HG03520 (cell line): ENCODE measurements around the gene ABTB2.

Experiments used
- ATAC-seq: cut with Tn5 transposase; IDR thresholded peaks from one replicate; pipeline ENCODE4 v1.9.1; 2021; ENCODE audit warnings: mild to moderate bottlenecking, moderate library complexity; ENCODE audit not compliant: unreplicated experiment

Gene ABTB2

GRCh38 chr11:34176751-34177209 is 181.0 kb downstream of the ABTB2 start:
- ATAC-seq, result no peak

DNA sequence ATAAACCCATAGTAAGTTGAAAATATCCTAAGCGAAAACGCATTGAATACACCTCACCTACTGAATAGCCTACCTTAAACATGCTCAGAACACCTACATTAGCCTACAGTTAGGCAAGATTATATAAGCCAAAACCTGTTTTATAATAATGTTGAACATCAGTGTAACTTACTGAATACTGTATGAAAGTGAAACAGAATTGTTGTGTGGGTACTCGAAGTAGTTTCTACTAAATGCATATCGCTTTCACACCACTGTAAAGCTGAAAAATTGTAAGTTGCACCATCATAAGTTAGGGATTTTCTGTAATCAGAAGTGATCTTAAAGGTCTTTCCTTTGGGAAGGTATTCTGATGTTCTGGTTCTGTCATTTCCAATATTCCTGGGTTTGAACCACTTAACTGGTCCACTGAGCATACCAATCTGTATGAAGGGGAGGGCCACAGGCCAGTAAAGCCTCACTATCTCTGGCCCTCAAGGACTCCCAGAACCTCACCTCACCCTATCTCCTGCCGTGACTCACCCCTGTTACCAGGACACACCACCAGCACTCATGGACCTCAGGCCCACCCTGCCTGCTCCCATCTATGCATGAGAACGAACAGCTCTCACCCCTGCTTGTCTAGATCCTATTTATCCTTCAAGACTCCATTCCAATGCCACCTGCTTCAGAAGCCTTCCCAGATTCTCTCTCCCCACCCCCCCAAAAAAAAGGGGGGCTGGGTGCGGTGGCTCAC is 182.4 kb downstream of the ABTB2 start:
- ATAC-seq, result no peak

- ATAC-seq, result peak; percentile 88
These were observed 183.3 kb downstream of the ABTB2 start for GRCh38 chr11:34174412-34175041.

- no peak for ATAC-seq
These were observed 184.8 kb downstream of the ABTB2 start for GRCh38 chr11:34173050-34173449.

DNA sequence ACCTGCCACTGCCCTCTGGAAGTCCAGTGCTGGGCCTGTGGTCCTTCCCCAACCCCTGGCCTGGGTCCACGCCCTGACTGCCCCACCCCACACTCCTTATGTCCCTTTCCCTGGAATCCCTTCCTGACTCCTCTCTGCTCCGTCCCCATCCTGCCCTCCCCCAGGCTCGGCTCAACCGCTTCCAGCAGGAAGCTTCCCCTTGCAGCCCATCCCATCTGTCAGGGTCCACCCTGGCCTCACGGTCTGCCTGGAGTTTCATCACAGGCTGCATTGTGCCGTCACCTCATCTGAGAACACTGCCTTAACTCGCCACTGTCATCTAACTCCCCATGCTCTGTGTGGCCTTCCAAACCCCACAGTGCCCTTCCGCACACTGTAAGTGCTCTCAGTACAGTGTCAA is 188.1 kb downstream of the ABTB2 start:
- no peak for ATAC-seq

- no peak for ATAC-seq
These were observed 189.0 kb downstream of the ABTB2 start for GRCh38 chr11:34168642-34169420.

DNA sequence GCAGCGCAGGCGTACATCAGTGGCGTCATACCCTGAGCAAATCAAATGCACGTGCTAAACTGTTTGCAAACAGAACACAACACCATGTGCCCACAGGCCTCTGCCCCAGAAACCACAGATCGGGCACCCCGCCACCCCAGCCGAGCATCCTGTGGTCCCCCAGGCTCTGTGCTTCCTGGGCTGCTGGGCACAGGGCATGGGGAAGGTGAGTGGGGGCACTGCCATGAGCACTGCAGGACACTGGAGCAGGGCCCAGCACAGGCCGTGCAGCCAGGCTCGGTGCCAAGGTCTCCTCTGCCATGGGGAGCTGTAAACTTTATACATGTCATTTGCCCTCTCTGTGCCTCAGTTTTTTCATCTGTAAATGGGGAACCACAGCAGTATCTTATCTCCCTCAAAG is 189.8 kb downstream of the ABTB2 start:
- ATAC-seq, result no peak

DNA sequence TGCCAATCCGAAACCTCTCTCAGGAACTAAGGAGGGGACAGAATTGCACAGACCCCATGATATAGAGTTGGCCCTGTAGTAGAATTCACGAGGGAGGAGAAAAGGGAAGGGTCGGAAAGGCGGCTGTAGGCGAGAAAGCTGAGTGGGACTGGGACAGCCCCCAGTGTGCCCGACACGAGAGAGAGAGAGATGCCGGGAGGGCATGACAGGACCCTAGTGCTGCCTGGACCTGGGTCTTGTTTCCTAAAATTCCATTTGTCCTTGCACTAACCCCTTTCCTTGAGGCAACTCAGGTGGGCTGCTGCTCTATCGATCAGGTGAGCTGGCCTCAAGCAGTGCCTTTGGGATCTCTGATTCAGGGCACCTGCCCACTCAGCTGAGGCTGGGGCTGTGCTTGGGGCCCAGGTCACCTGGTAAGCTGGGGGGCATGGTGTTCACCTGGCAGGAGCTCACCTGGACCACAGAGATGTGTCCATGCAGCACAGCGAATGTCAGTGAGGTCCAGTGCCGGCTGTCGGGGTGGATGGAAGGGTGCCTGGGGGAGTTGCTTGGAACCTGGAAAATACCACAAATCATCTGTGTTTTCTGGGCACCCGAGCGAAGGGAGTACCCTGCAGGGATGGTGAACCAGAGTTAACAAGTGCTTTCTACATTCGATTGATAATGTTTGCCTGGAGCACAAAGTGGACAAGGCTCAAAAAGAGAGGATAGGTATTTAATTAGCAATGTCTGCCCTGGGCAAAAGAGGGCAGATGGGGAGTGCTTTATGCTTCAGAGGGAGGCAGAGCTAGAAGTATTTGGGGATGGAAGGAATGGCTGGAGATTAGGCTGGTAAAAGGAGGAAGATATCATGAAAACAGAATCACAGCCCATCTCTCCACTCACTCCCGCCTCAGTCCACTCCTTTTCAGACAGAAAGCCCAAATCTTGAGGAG is 190.7 kb downstream of the ABTB2 start:
- no peak for ATAC-seq

GRCh38 chr11:34165786-34166555 is 191.8 kb downstream of the ABTB2 start:
- no peak for ATAC-seq

- ATAC-seq, result no peak
These were observed 192.7 kb downstream of the ABTB2 start for GRCh38 chr11:34165121-34165520.

- no peak for ATAC-seq
These were observed 195.0 kb downstream of the ABTB2 start for GRCh38 chr11:34162856-34163255.

DNA sequence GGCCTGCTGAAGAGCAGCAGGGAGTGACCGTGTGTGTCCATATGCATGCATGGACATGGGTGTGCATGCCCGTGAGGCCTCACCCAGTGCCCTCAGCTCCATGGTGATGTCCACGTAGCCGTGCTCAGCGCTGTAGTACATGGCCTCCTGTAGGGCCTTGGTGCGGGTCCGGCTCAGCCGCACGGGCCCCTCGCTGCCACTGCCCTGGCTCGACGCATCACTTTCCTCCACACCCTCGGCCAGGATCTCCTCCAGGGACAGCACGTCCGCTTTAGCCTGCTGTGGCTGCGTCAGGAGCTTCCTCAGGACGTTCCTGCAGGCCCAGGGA is 195.4 kb downstream of the ABTB2 start:
- ATAC-seq, result no peak

- no peak for ATAC-seq
These were observed 195.9 kb downstream of the ABTB2 start for GRCh38 chr11:34161812-34162492.

- ATAC-seq, result no peak
These were observed 196.4 kb downstream of the ABTB2 start for GRCh38 chr11:34161361-34161760.

- ATAC-seq, result no peak
These were observed 197.0 kb downstream of the ABTB2 start for GRCh38 chr11:34160791-34161190.

DNA sequence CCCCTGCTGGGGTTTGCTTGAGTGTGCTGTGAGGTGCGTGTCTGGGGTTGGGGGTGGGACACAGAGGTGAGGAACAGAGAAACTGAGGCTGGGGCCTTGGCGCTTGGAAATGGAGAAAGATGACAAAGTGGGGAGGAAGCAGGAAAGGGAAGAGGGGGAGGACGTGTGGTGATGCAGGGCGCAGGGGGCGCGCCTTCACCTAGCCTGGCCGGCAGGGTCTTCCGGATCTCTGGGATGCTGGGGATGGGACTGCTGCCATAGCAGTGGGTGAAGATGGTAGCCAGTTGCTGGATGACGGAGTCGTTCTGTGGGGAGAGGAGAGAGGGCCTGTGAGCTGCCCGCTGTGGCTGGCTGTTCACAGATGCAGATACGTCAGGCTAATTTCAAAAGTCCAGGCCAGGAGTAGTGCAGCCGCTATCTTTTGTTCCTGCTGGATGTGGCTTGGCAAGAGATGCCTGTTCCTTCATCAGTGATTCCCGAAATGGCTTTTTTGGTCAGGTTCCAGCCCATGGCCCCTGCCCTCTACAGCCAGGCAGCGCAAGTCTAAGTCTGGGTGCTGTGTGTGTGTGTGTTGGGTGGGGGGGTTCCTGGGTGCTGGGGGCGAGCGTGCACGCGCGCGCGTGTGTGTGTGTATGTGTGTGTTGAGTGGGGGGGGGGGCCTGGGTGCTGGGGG is 197.6 kb downstream of the ABTB2 start:
- no peak for ATAC-seq

- no peak for ATAC-seq
These were observed 199.1 kb downstream of the ABTB2 start for GRCh38 chr11:34158661-34159060.

DNA sequence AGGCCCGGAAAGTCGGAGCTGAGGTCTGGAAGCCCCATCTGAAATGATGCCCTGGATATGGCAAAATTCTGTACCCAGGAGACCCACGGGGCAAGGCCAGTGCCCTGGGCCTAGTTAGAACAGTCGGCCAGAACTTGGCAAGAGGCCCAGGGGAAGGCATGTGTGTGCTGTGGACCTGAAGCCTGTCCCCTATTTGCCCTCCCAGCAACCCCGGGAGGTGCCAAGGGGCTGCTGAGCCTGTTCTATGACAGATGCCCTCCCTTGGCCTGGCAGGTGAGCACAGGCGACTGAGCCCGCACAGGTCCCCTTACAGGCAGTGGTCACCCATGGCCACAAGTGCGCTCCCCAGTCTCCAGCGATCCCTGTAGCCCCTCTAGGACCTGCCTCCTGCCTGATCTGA is 200.6 kb downstream of the ABTB2 start:
- ATAC-seq, result no peak

DNA sequence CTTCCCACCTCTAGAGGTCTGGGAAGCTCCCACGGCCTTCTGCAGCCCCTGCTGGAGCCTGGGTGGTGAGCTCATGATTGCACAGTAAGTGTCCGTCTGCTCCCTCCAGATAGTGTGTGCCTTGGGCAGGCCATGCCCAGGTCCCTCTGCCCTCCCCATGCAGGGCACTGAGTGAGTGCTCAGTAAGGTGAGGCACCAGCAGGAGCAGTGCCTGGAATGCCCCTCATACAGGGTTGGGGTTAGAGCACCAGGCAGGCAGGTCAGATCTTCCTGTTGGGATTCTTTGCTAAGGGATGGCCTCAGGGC is 202.1 kb downstream of the ABTB2 start:
- no peak for ATAC-seq
